Measurements from ENCODE around the gene LINGO1. TPM values are rescaled to one million over a fixed set of nuclear protein-coding genes. Genes with fewer than 3 reads are reported as not detected.
A peak's percentile ranks its signal among the peaks of the same experiment; 100 is the strongest.

The LINGO1 gene
- total RNA-seq, 1 experiment from 2014 or later, result 51.3 TPM

- TF ChIP-seq SMAD4 (CRISPR knock-in tag; IDR thresholded peaks at IDR 0.05), result no peak
- no peak for TF ChIP-seq RORB (CRISPR knock-in tag; IDR thresholded peaks at IDR 0.05)
- no peak for TF ChIP-seq TEAD4 (CRISPR knock-in tag; IDR thresholded peaks at IDR 0.05)
- TF ChIP-seq PRRX2 (CRISPR knock-in tag; IDR thresholded peaks at IDR 0.05), result no peak
- no peak for TF ChIP-seq IRF1 (CRISPR knock-in tag; IDR thresholded peaks at IDR 0.05)
- no peak for TF ChIP-seq E2F1 (CRISPR knock-in tag; IDR thresholded peaks at IDR 0.05)
- TF ChIP-seq GABPB1 (CRISPR knock-in tag; IDR thresholded peaks at IDR 0.05), result no peak
- no peak for TF ChIP-seq HMGA2 (CRISPR knock-in tag; IDR thresholded peaks at IDR 0.05)
- TF ChIP-seq ZBTB21 (CRISPR knock-in tag; IDR thresholded peaks at IDR 0.05; ENCODE audit: borderline replicate concordance), result no peak
- TF ChIP-seq PREB (CRISPR knock-in tag; IDR thresholded peaks at IDR 0.05; ENCODE audit: borderline replicate concordance), result no peak
- TF ChIP-seq, protein P1, sequence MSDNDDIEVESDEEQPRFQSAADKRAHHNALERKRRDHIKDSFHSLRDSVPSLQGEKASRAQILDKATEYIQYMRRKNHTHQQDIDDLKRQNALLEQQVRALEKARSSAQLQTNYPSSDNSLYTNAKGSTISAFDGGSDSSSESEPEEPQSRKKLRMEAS (CRISPR knock-in tag; IDR thresholded peaks at IDR 0.05), result no peak
- TF ChIP-seq CREB1 (CRISPR knock-in tag; IDR thresholded peaks at IDR 0.05), result no peak
- no peak for TF ChIP-seq FOXK1 (CRISPR knock-in tag; IDR thresholded peaks at IDR 0.05)
Observed at GRCh38 chr15:77606142-77607034, 26.3 kb downstream of the LINGO1 start (continued).

DNA sequence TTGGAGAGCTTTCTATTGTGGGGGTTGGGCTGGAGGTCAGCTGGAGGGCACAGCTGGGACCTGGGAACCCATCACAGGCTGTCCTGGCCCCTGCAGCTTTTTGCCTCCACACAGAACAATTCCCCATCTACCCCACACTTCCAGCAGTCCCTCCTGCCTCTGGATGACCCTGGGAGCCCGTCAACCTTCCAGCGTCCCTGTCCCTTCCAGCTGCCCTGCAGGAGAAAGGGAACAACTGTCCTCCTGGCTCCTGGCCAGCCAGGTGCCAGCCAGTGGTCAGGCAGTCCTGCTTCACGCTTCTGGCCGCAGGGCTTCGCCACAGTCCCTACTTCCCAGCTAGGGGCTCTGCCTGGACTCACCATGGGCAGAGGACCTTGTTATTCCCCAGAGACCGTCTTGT is 27.2 kb downstream of the LINGO1 start:
- TF ChIP-seq, protein P2, sequence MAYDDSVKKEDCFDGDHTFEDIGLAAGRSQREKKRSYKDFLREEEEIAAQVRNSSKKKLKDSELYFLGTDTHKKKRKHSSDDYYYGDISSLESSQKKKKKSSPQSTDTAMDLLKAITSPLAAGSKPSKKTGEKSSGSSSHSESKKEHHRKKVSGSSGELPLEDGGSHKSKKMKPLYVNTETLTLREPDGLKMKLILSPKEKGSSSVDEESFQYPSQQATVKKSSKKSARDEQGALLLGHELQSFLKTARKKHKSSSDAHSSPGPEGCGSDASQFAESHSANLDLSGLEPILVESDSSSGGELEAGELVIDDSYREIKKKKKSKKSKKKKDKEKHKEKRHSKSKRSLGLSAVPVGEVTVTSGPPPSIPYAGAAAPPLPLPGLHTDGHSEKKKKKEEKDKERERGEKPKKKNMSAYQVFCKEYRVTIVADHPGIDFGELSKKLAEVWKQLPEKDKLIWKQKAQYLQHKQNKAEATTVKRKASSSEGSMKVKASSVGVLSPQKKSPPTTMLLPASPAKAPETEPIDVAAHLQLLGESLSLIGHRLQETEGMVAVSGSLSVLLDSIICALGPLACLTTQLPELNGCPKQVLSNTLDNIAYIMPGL (CRISPR knock-in tag; IDR thresholded peaks at IDR 0.05), result no peak
- TF ChIP-seq ZNF317 (CRISPR knock-in tag; IDR thresholded peaks at IDR 0.05; ENCODE audit: borderline replicate concordance, low read depth), result no peak
- Mint-ChIP-seq H3K4me3 (peak overlapping the region; percentile 62; the same call in 1 of the 2 replicates), H3K27ac (no peak overlapping the region), H3K4me1 (peaks cover 39% of the 10 kb centered on the region), H3K27me3 (ENCODE audit: low read depth) (no peaks in the 10 kb centered on the region; the same call in 1 of the 2 replicates), H3K36me3 (no peaks in the 10 kb centered on the region), H3K9me3 (no peaks in the 10 kb centered on the region)
- POLR2A ChIA-PET, result interaction anchor here (0.8 to 1.3 kb wide), 3 partner anchors 12 to 25 kb away, joined by 4 read pairs; no protein-coding TSS in a partner anchor
- no peak for ATAC-seq
- DNase-seq (ENCODE audit: low spot score), result no peak
- CTCF ChIA-PET, result interaction anchor here (1.1 to 17.1 kb wide), 9 partner anchors 12 to 216 kb away, joined by 3 to 195 read pairs (median 6); partner anchors contain the start of gene LINGO1

DNA sequence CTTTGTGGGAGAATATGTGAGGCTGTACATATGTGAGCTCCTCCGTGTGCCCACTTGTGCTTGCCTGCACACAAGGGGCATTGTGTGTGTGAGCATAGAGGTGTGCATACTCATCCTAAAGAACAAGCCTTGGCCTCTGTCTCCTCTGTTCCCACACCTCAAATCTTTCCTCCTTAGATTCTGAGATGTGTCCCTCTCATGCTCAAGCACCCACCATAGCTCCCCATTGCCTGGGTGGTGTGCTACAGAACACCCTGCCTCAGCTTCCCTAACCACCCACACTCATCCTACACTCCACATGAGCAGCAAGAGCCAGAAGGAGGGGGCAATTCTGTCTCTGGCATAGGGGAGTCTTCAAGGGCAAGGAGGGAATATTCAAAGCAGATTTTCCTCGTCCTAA is 27.7 kb downstream of the LINGO1 start:
- Mint-ChIP-seq H3K9me3 (no peaks in the 10 kb centered on the region), H3K4me3 (peak overlapping the region; percentile 62), H3K27ac (peak overlapping the region; percentile 20; the same call in 1 of the 2 replicates), H3K27me3 (ENCODE audit: low read depth) (no peaks in the 10 kb centered on the region; the same call in 1 of the 2 replicates), H3K4me1 (peaks cover 41% of the 10 kb centered on the region), H3K36me3 (no peaks in the 10 kb centered on the region)
- DNase-seq (ENCODE audit: low spot score), result no peak
- ATAC-seq, result no peak
- ChIA-PET POLR2A (interaction anchor here (0.8 to 1.0 kb wide), 2 partner anchors 13 to 19 kb away, joined by 4 read pairs; no protein-coding TSS in a partner anchor), CTCF (interaction anchor here (0.6 to 17.1 kb wide), 9 partner anchors 12 to 265 kb away, joined by 3 to 195 read pairs (median 4); partner anchors contain the start of gene LINGO1)
- TF ChIP-seq JAZF1 (CRISPR knock-in tag; IDR thresholded peaks at IDR 0.05) (no peak), EMX1 (CRISPR knock-in tag; IDR thresholded peaks at IDR 0.05) (no peak), ZBTB43 (CRISPR knock-in tag; IDR thresholded peaks at IDR 0.05) (0 out of 2 replicates have a peak, but pooled peaks have one; percentile 3), ATF1 (CRISPR knock-in tag; IDR thresholded peaks at IDR 0.05) (no peak), NFYB (CRISPR knock-in tag; conservative IDR thresholded peaks at IDR 0.05; ENCODE audit: low read depth) (no peak), PRRX2 (CRISPR knock-in tag; IDR thresholded peaks at IDR 0.05) (no peak), GTF2I (CRISPR knock-in tag; conservative IDR thresholded peaks at IDR 0.05) (peak; percentile 72)
- TF ChIP-seq, protein P3, sequence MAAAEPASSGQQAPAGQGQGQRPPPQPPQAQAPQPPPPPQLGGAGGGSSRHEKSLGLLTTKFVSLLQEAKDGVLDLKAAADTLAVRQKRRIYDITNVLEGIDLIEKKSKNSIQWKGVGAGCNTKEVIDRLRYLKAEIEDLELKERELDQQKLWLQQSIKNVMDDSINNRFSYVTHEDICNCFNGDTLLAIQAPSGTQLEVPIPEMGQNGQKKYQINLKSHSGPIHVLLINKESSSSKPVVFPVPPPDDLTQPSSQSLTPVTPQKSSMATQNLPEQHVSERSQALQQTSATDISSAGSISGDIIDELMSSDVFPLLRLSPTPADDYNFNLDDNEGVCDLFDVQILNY (CRISPR knock-in tag; IDR thresholded peaks at IDR 0.05), result no peak
- TF ChIP-seq, protein P4, sequence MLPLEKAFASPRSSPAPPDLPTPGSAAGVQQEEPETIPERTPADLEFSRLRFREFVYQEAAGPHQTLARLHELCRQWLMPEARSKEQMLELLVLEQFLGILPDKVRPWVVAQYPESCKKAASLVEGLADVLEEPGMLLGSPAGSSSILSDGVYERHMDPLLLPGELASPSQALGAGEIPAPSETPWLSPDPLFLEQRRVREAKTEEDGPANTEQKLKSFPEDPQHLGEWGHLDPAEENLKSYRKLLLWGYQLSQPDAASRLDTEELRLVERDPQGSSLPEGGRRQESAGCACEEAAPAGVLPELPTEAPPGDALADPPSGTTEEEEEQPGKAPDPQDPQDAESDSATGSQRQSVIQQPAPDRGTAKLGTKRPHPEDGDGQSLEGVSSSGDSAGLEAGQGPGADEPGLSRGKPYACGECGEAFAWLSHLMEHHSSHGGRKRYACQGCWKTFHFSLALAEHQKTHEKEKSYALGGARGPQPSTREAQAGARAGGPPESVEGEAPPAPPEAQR (CRISPR knock-in tag; IDR thresholded peaks at IDR 0.05), result no peak

Data from WTC11 (cell line).